Measurements from ENCODE around the gene ADGRG6.

Gene ADGRG6

DNA sequence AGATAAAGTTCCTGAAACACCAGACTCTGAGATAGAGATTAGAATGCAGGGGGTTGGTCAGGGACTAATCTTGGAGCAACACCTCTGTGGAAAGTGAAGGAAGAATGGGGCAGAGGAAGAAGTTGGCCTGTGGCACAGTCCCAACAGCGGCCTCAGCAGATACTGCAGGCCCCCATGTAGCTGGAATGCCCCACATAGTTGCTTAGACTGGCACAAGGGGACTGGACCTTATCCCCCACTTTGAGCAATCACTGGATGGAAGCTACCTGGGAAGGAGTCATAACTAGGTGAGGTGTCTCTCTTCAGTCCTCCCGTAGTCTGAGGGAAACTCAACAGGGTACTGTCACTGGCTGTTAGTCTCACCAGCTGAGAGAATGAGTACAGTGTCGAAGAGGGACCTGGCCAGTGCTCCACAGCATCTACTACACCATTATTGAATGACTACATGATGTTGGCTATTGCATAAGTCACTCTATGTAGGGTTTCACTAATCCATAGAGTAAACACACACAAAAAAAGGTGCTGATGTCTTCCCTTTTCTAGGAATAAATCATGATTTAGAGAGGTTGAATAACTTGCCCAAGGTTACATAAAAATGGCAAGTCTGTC lies 47.5 kb downstream of the ADGRG6 start:
- DNase-seq (ENCODE audit: low spot score) = no peak

DNA sequence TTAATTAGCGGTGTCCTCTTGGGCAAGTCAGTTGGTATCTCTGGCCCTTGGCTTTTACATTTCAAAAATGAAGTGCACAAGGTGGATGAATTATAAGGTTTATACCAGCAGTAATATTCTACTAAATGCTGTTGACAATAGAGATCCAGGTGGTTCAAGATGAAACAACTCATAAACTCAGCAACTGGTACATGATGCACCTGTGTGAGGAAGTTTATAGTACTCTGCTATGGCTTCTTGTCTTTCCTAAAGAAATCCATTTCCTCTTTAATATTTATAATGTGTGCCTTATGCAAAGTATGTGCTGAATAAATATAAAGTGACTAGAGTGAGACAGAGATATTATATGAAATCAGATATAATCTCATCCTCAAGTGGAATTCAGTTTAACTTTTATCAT lies 48.5 kb downstream of the ADGRG6 start:
- no peak for DNase-seq (ENCODE audit: low spot score)

DNA sequence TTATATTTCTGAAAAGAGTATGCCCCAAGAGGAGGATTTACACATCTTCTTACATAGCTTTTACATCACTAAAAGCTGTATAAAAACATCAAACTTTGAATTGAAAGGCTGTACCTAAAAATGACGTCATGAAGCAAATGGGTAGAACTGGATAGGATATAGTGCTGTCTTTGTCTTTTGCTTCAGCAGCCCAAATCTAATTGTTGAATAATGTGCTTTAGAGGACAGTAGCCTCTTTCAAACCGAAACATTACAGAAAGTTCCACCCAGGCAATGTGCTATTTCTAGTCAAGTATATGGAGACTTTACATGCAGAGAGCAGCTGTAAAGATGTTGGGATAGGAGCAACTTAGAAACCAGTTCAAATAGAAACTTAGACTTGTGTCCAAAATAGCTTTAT lies 51.9 kb downstream of the ADGRG6 start:
- DNase-seq (ENCODE audit: low spot score) = no peak

DNA sequence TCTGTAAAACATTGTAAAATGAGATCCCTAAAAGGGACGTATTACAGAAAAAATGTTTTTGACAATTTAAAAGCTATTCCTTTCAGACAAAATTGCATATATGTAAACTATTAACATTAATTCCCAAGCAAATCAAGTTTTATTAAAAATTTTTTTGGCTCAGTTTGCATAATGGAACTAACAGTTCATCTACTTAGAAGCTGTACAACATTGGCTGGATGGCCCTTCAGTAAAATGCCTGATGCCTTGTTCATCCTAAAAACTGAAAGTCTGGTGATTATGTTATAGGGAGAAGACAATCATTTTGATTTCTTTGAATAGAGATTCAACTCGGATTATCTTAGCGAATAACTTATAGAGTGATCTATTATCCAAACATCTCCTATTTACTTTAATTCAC lies 52.8 kb downstream of the ADGRG6 start:
- DNase-seq (ENCODE audit: low spot score) = no peak

DNA sequence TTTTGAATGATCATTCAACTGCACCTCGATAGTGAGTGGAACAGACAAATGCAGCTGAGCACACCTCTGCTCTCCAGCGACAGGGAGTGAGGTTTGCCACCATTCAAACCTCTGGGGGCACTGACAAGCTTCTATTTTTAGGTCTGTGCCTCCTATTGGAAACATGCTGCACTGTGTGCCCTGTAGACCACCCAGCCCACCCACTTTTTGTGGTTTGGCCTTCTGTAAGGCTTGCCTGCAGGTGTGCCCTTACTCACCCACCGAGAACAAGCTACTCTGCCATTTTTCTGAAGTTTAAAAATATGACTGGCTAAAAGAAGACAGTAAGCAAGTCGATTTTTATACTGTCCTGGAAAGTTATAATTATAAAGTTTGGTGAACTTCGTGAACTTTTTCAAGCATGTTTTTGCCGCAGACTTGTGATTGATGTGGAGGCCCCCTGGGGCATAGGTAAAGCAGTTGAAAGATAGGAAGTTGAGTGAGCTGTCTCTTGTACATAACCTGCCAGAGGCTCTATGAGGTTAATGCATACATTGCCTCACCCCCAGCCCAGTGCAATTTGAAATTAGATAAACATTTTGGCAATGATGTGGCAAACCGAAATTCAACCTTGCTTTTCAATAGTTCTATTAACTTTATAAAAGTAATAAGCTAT lies 53.8 kb downstream of the ADGRG6 start:
- DNase-seq (ENCODE audit: low spot score) = no peak

DNA sequence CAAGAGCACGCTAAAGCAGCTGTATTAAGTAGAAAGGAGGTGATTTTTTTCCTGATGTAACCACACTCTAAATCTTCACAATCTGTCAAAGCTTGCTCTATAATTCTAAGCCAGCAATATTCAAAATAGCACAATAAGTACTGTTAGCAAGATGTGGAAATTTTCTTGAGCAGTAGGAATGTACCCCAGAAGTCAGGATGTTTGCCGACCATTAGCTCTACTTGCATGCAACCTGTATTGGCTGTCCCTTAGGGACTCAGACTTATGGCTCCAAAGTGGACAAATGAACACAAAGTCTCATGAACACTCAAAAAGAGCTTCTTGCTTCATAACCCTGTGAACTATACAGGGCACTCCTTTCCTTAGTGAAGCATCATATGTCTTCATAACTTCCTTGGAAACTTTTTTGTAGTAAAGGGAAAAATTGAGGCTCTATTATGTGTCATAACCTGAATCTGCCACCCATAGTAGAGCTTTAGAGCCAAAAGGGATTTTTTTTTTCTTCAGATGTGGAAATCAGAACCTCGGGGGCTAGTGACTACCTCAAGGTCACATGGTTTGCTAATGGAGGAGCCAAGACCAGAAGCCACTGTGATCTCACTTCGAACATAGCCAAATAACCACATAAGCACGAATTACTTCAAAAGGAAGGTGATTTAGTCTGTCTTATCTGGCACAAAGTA lies 54.5 kb downstream of the ADGRG6 start:
- no peak for DNase-seq (ENCODE audit: low spot score)

DNA sequence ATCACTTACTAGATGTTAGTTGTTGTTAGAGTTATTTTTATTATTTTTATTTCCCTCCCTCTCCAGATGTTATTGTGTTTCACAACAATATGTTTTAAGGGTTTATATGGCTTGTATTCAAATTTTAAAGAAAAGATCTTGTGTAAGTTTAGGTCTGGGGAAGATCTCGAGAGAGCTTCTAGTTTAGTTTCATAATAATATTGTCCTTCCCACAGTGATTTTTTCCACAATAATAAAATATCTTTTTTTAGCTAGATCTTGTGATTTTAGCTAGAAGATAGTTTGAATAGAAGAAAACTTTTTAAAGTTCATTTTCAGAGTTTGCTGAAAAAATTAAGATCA lies 55.0 kb downstream of the ADGRG6 start:
- no peak for DNase-seq (ENCODE audit: low spot score)

DNA sequence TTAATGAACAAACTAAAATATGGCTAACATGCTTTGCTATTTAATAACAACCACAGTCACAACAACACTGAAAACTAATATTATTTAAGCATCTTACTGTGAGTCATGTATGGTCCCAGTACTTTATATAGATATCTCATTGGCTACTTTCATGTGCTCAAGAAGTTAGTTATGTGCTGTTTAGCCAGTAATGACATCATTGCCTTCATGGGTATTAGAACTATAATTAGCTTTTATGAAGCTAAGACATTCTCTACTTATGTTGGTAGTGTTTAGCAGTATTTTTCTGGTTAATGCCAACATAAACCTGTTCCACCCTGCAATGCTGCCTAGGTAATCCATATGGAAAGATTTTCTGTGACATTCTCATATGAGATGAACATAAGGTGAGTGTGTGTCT lies 56.1 kb downstream of the ADGRG6 start:
- DNase-seq (ENCODE audit: low spot score) = no peak

DNA sequence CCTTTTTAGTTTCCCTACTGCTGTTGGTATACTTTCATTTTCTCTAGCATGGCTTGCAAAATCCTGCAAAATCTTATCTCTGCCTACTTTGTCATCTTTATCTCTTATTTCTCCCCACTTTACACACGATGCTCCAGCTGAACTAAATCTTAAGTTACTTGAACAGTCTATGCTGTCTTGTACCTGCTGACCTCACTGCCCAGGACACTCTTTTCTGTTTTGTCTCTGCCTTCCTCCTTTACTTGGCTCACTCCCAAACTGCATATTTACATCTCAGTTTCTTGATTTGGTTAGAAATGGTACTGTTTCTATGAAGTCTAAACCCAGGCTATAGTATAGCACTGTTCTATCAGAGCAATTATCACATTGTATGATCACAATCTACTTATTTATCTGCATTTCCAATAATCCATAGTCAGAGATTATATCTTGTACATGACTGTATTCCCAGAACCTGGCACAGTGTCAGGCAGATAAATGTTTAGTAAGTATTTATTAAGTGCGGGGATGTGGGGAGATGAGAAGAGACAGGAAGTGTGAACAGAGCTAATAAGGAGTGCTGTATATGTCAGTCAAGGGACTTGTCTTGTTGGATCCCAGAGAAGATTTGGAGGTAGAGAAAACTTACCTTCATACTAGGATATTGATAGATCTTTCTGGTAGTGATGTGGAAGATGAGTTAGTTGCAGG lies 57.6 kb downstream of the ADGRG6 start:
- no peak for DNase-seq (ENCODE audit: low spot score)

DNA sequence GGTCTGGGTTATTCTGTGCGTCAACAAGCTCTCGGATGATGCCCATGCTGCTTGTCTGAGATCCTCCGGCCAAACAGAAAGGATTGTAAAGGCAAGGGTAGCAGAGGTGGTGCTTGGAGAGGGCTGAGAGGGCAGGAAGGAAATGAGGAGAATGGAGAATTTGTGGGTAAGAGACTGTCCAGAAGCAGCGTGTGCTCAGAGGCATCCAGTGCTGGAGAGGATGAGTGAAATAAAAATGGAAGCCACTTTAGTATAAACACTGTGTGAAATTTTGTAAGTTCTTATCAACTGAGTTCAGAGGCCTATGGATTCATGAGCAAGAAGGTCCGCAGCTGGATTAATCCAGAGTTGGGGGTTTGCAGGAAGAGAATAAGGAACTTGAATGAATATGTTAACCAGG lies 59.5 kb downstream of the ADGRG6 start:
- no peak for DNase-seq (ENCODE audit: low spot score)

DNA sequence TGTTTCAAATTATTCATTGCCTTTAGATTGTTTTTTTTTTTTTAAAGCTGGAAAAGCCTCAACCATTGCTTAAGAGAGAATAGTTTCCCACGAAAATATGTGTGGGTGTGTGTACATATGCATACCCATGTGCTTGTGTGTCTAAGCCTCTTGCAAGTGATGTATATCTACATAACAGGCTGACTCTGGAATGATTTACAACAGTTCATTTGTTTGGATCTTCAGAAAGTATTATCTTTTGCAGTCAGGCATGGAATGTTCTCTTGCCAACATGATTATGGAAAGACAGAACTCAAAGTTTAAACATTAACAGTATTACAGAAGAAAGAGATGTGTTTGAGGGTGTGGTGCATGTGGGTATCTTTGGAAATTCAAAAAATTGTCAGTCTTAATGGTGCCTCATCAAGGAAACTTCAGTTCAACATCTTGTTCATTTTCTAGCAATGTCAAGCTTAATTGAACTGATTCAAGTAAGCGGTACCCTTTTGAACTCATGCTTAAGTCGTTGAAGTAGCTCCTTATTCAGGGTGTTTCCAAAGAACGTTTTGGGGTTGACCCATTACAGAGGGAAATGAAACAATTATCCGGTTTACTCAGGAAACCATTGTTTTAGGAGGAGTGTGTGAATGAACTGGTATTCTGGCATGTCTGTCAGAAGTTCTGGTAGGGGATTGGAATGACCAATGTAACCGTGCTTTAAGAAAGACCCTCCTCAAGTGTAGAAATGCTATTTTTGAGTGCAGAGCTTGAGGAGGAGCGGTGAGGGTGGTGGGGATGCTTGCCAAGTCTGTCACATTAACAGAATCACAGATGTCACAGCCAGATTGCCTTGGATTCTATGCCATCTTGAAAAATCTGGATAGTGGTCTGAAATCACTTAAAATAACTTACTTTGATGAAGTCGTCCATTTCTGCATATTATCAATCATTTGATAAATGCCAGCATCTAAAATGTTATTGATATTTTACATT lies 60.3 kb downstream of the ADGRG6 start:
- no peak for DNase-seq (ENCODE audit: low spot score)

DNA sequence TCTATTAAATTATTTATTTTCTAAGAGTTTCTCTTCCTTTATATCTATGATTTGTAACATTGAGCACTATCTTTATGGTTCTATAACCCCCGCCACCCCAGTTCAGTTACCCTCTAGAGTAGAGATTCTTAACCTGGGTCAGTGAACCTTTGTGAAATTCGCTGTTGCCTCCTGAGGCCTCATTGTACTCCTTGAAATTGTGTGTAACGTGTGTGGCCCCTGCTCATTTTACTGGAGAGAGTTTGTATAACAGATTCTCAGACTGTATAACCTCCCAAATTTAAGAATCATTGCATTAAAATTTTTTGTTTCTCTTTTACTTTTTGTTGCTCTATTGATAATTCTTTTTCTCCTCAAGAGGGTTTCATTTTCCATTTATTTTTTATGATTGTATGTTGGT lies 65.3 kb downstream of the ADGRG6 start:
- DNase-seq (ENCODE audit: low spot score) = no peak

DNA sequence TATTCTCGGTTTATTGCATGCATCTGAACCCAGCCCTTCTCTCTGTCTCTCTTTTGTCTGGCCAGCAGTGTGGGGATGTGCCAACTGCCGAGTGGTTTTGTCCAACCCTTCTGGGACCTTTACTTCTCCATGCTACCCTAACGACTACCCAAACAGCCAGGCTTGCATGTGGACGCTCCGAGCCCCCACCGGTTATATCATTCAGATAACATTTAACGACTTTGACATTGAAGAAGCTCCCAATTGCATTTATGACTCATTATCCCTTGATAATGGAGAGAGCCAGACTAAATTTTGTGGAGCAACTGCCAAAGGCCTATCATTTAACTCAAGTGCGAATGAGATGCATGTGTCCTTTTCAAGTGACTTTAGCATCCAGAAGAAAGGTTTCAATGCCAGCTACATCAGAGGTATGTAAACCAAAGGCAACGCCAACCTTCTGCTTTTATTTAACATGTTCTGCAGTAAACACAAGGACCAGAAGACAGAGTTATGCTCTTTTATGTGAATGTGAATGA lies 65.8 kb downstream of the ADGRG6 start:
- DNase-seq (ENCODE audit: low spot score) = no peak

DNA sequence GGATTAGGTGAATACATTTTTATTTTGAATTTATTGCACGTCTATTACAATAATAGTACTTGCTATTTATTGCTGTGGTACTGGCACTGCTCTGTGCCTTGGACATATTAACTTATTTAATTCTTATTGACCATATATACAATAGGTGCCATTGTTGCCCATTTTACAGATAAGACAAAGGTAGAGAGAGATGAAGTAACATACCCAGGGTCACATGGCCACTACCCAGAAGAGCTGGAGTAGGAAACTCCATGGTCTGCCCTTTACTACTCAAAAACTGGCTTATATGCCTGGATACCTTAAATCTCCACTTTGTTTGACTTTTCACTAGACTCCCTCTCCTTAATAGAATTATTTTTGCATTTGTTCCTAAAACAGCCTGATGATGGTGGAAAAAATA lies 67.5 kb downstream of the ADGRG6 start:
- DNase-seq (ENCODE audit: low spot score) = no peak

DNA sequence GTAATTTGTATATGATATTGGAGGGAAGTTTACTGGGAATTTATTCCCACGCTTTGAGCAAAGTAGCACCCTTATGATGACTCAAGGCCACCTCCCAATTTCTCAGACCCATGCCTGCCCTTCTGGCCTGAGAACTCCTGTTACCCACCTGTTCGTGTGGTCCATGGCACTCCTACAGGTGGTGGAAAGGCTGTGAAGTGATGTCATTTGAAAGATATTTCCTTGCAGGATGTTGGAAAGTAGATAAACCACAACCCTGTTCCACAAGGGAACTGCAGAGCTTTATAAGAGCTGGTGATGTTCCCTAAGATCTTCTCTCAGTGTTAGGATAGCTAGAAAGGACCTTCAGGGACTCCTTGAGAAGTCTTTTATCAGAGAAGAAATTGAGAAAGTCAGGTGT lies 70.5 kb downstream of the ADGRG6 start:
- DNase-seq (ENCODE audit: low spot score) = no peak

DNA sequence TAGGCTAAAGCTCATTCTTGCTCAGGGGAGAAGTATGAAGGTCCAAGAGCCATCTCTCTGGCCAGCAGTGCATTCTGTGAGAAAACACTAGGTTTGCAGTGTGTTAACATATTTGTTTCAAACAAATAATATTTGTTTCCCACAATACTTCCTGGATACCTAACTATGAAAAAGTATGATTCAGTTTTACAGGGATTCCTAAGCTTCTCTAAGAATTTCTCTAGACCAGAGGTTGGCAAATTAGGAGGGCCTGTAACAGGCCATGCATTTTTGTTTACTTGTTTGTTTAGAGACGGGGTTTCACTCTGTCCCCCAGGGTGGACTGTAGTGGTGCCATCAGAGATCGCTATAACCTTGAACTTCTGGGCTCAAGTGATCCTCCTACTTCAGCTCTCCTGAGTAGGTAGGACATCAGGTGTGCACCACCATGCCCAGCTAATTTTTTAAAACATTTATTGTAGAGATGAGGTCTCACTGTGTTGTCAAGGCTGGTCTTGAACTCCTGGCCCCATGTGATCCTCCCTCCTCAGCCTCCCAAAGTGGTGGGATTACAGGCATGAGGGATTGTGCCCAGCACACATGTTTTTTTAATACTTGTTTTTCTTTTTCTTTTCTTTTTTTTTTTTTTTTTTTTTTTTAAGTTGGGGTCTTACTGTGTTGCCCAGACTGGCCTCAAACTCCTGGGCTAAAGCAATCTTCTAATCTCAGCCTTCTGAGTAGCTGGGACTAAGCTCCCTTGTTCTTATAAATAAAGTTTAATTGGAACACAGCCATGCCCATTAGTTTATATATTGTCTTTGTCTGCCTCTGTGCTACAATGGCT lies 71.7 kb downstream of the ADGRG6 start:
- DNase-seq (ENCODE audit: low spot score) = no peak

DNA sequence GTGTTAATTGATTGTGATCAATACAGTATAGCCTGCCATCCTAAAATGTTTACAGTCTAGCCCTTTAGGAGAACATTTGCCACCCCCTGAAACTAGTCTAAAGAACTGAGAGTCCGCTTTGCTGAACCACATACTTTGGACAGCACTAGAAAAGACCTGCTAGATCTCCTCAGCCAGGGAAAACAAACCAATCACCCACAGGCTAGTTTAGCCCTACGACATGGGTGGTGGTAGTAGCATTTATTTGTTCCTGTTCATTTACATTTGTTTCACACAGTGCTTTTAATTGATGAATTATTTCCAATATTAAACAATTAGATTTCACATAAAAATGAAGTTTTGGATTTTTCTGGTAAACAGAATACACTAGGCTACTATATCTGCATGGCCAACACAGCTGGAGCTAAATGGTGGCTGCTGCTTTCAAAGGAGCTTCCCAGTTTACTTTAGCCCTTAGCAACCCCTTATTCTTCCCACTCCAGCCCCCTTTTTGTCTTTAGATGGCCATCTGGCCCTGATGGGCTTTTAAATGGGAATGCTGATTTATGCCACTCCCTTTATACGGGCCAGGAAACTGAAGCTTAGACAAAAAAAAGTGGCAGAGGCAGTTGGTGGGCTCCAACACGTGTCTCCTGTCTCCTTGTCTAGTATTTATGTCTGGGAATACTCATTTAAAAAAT lies 72.4 kb downstream of the ADGRG6 start:
- no peak for DNase-seq (ENCODE audit: low spot score)

DNA sequence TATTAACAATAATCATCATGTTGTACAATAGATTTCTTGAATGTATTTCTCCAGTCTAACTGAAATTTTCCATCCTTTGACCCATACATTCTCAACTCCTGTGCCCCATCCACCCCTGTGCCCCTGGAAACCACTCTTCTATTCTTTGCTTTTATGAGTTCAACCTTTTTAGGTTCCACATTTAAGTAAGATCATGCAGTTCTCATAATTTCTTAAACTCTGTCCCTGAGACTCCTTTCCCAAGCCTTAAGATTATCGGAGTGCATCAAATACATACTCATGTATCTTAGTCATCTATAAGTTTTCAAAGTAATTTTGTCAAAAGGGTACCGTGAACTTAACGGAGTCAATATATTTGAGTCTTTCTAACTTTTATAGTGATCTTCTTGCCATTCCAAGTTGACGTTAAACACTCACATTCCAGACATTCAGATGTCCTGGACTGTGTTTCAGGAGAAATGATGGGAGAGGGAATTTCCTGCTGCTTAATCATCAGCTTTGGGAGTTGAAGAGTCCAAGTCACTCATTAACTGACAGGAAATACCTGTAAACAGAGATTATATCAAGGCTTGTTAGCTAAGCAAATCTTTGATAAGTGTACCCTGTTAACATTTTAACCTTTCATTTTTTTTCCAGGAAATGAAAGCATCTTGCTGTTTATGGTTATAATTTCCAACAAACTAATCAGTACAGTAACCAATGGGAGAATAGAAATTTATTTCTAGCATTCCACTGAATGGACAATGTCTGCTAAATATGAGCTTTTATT lies 73.3 kb downstream of the ADGRG6 start:
- DNase-seq (ENCODE audit: low spot score) = no peak

DNA sequence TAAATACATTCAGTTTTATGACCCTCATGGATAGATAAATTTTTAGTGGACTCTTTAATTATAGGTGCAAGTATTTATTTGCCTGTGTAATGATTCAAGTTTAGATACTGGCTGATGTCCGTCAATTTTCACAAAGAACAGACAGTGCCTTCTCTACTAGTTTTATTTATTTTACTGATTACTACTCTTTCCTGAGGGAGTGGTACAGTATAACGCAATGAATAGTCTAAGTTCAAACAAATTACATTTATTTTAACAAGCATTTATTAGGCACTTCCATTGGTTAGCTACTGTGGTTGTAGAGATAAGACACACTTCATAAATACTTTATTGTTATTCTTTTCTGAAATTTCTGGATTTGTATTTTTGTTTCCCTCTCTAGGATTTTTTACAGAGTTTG lies 74.3 kb downstream of the ADGRG6 start:
- no peak for DNase-seq (ENCODE audit: low spot score)

Measured in D341Med (cell line).